Brain microvascular endothelial cell (primary cell): ENCODE measurements around the gene PPP2R5E.

Experiments
- DNase-seq: peaks from one replicate; pipeline ENCODE4 v3.0.0-alpha.2; 2020
- H3K27ac ChIP-seq: fragments of 250-450 bp; sonication (Bioruptor Pico); 2 replicates; pipeline ENCODE4 v1.5.1; 2020; ENCODE audit warnings: mild to moderate bottlenecking, moderate library complexity
- H3K27me3 ChIP-seq: fragments of 250-450 bp; sonication (Bioruptor Pico); replicated peaks from 2 replicates; pipeline ENCODE4 v1.5.1; 2020; ENCODE audit warnings: mild to moderate bottlenecking
- H3K36me3 ChIP-seq: fragments of 250-450 bp; sonication (Bioruptor Pico); replicated peaks from 2 replicates; pipeline ENCODE4 v1.5.1; 2020; ENCODE audit warnings: mild to moderate bottlenecking
- H3K4me3 ChIP-seq: 2 replicates; pipeline ENCODE4 v1.5.1; 2011; ENCODE audit warnings: low read depth, mild to moderate bottlenecking, control low read depth, low read length, moderate library complexity
- in situ Hi-C: cut with HindIII; loops from 2 replicates; pipeline ENCODE4 v1.10.0; 2017; ENCODE audit warnings: low sequenced_read_pairs, low pct_ligation_motif_present
- TF ChIP-seq, protein P1 (sequence below): IDR thresholded peaks from 2 replicates; pipeline ENCODE4 v1.5.1; 2011; ENCODE audit warnings: low read depth, mild to moderate bottlenecking, moderate library complexity, low read length, control low read depth, inconsistent platforms; ENCODE audit errors: missing control alignments

PPP2R5E gene

GRCh38 chr14:63499701-63500250 is 43.4 kb downstream of the PPP2R5E start:
- TF ChIP-seq, protein P1, sequence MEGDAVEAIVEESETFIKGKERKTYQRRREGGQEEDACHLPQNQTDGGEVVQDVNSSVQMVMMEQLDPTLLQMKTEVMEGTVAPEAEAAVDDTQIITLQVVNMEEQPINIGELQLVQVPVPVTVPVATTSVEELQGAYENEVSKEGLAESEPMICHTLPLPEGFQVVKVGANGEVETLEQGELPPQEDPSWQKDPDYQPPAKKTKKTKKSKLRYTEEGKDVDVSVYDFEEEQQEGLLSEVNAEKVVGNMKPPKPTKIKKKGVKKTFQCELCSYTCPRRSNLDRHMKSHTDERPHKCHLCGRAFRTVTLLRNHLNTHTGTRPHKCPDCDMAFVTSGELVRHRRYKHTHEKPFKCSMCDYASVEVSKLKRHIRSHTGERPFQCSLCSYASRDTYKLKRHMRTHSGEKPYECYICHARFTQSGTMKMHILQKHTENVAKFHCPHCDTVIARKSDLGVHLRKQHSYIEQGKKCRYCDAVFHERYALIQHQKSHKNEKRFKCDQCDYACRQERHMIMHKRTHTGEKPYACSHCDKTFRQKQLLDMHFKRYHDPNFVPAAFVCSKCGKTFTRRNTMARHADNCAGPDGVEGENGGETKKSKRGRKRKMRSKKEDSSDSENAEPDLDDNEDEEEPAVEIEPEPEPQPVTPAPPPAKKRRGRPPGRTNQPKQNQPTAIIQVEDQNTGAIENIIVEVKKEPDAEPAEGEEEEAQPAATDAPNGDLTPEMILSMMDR: no peak
- H3K4me3 ChIP-seq: no peak overlapping the region
- DNase-seq: peak; percentile 25
- in situ Hi-C loops: no loop called here
- H3K27ac ChIP-seq: no peak overlapping the region
- H3K27me3 ChIP-seq: no peaks in the 10 kb centered on the region
- no peaks in the 10 kb centered on the region for H3K36me3 ChIP-seq

GRCh38 chr14:63496837-63497400 is 46.3 kb downstream of the PPP2R5E start:
- H3K27ac ChIP-seq: no peak overlapping the region
- in situ Hi-C loops: no loop called here
- H3K36me3 ChIP-seq: no peaks in the 10 kb centered on the region
- no peak overlapping the region for H3K4me3 ChIP-seq
- no peaks in the 10 kb centered on the region for H3K27me3 ChIP-seq
- DNase-seq: no peak
- TF ChIP-seq, protein P1: no peak

GRCh38 chr14:63493246-63493645 is 49.9 kb downstream of the PPP2R5E start:
- Histone ChIP-seq H3K27ac (peak overlapping the region; percentile 55), H3K27me3 (no peaks in the 10 kb centered on the region), H3K36me3 (no peaks in the 10 kb centered on the region), H3K4me3 (no peak overlapping the region)
- DNase-seq: no peak
- in situ Hi-C loops: no loop called here
- TF ChIP-seq, protein P1: peak; percentile 48

DNA sequence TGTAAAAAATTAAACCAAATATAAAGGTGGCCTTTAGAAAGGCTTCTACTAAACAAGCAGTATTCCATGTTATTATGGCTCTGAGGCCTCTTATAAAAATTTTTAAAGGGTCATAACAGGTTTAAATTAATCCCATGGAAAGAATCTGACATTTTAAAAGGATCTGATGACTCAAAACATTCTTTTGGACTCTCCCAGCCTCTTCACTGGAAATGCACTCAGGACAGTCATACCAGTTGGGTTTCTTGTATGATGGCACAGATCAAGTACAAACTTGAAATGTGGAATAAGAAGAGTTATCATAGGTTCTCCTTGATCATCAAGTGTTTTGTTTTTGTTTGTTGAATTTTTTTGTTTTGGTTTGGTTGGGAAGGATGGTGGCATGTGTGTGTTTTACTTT is 50.8 kb downstream of the PPP2R5E start:
- Histone ChIP-seq H3K27me3 (no peaks in the 10 kb centered on the region), H3K27ac (peak overlapping the region; percentile 55), H3K36me3 (no peaks in the 10 kb centered on the region), H3K4me3 (no peak overlapping the region)
- TF ChIP-seq, protein P1: no peak
- in situ Hi-C loops: no loop called here
- peak; percentile 66 for DNase-seq

- no peak overlapping the region for H3K27ac ChIP-seq
- H3K36me3 ChIP-seq: no peaks in the 10 kb centered on the region
- H3K4me3 ChIP-seq: no peak overlapping the region
- in situ Hi-C loops: no loop called here
- no peaks in the 10 kb centered on the region for H3K27me3 ChIP-seq
- no peak for DNase-seq
- TF ChIP-seq, protein P1: no peak
Measured at GRCh38 chr14:63487724-63488123, 55.5 kb downstream of the PPP2R5E start.

DNA sequence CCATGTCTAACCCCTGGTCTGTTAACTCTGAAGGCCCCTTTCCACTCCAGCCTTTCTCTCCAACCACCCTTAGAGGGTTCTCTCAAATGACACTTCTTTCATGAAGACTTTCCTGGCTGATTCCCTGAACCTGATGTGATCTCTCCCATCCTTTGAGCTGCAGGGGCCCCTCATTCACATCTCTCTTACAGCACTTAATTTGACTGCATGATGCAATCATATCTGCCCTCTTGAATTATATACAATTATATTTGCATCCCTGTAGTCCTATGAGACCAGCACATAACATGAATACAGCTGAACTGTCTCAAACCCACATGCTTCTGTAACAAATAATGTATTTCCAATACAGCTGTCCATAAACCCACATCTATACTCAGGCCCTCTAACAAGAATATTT is 56.4 kb downstream of the PPP2R5E start:
- Histone ChIP-seq H3K36me3 (no peaks in the 10 kb centered on the region), H3K27ac (no peak overlapping the region), H3K4me3 (no peak overlapping the region), H3K27me3 (no peaks in the 10 kb centered on the region)
- TF ChIP-seq, protein P1: no peak
- no peak for DNase-seq
- in situ Hi-C loops: no loop called here
